ENCODE results near the gene GLCE. TPM values are rescaled to one million over a fixed set of nuclear protein-coding genes. Genes with fewer than 3 reads are reported as not detected.

The GLCE gene
- total RNA-seq, 1 experiment from 2014 or later, result 10.2 TPM

- intact Hi-C loops (cut with micrococcal nuclease; ENCODE audit: unreplicated experiment), result no loop called here
- Histone ChIP-seq H3K36me3 (ENCODE audit: control insufficient read depth, insufficient read depth, low read length) (no peaks in the 10 kb centered on the region), H3K9me3 (no peaks in the 10 kb centered on the region), H3K4me1 (no peaks in the 10 kb centered on the region), H3K4me3 (ENCODE audit: low read depth, low read length) (no peak overlapping the region), H3K27me3 (replicated peaks; ENCODE audit: control insufficient read depth, insufficient read depth, low read length) (no peaks in the 10 kb centered on the region)
- Mint-ChIP-seq H3K27me3 (ENCODE audit: insufficient read depth, unreplicated experiment) (no peaks in the 10 kb centered on the region), H3K9me3 (ENCODE audit: unreplicated experiment) (no peaks in the 10 kb centered on the region), H3K27ac (ENCODE audit: unreplicated experiment) (no peak overlapping the region), H3K4me3 (ENCODE audit: unreplicated experiment) (no peak overlapping the region), H3K36me3 (ENCODE audit: insufficient read depth, unreplicated experiment) (peaks cover 5% of the 10 kb centered on the region), H3K4me1 (ENCODE audit: low read depth, unreplicated experiment) (no peaks in the 10 kb centered on the region)
- no peak for DNase-seq
- POLR2A ChIA-PET, result no interaction called here
- BruUV-seq (replicated peaks), result no TSS peak
- CTCF ChIA-PET, result no interaction called here
- no peak for TF ChIP-seq CTCF (IDR thresholded peaks at IDR 0.05; ENCODE audit: insufficient read depth in 1 of 2, low read depth in 1 of 2, low read length in 1 of 2, severe bottlenecking in 1 of 2, unreplicated experiment in 1 of 2)
Measured at GRCh38 chr15:69232144-69232543, 71.7 kb downstream of the GLCE start.

- Histone ChIP-seq H3K27me3 (replicated peaks; ENCODE audit: control insufficient read depth, insufficient read depth, low read length) (no peaks in the 10 kb centered on the region), H3K4me3 (ENCODE audit: low read depth, low read length) (no peak overlapping the region), H3K4me1 (no peaks in the 10 kb centered on the region), H3K36me3 (ENCODE audit: control insufficient read depth, insufficient read depth, low read length) (no peaks in the 10 kb centered on the region), H3K9me3 (no peaks in the 10 kb centered on the region)
- ChIA-PET CTCF (no interaction called here), POLR2A (no interaction called here)
- intact Hi-C loops (cut with micrococcal nuclease; ENCODE audit: unreplicated experiment), result no loop called here
- H3K9me3 Mint-ChIP-seq (ENCODE audit: unreplicated experiment), result no peaks in the 10 kb centered on the region
- no peak overlapping the region for H3K4me3 Mint-ChIP-seq (ENCODE audit: unreplicated experiment)
- BruUV-seq (replicated peaks), result no TSS peak
- no peak for DNase-seq
- H3K27ac Mint-ChIP-seq (ENCODE audit: unreplicated experiment), result no peak overlapping the region
- no peaks in the 10 kb centered on the region for H3K4me1 Mint-ChIP-seq (ENCODE audit: low read depth, unreplicated experiment)
- no peak for TF ChIP-seq CTCF (IDR thresholded peaks at IDR 0.05; ENCODE audit: insufficient read depth in 1 of 2, low read depth in 1 of 2, low read length in 1 of 2, severe bottlenecking in 1 of 2, unreplicated experiment in 1 of 2)
- peaks cover 5% of the 10 kb centered on the region for H3K36me3 Mint-ChIP-seq (ENCODE audit: insufficient read depth, unreplicated experiment)
- no peaks in the 10 kb centered on the region for H3K27me3 Mint-ChIP-seq (ENCODE audit: insufficient read depth, unreplicated experiment)
Measured at GRCh38 chr15:69232765-69233164, 72.3 kb downstream of the GLCE start.

GRCh38 chr15:69234676-69235075 is 74.2 kb downstream of the GLCE start:
- DNase-seq, result no peak
- intact Hi-C loops (cut with micrococcal nuclease; ENCODE audit: unreplicated experiment), result no loop called here
- Histone ChIP-seq H3K4me3 (ENCODE audit: low read depth, low read length) (no peak overlapping the region), H3K9me3 (no peaks in the 10 kb centered on the region), H3K27me3 (replicated peaks; ENCODE audit: control insufficient read depth, insufficient read depth, low read length) (no peaks in the 10 kb centered on the region), H3K36me3 (ENCODE audit: control insufficient read depth, insufficient read depth, low read length) (no peaks in the 10 kb centered on the region), H3K4me1 (no peaks in the 10 kb centered on the region)
- TF ChIP-seq CTCF (IDR thresholded peaks at IDR 0.05; ENCODE audit: insufficient read depth in 1 of 2, low read depth in 1 of 2, low read length in 1 of 2, severe bottlenecking in 1 of 2, unreplicated experiment in 1 of 2), result no peak
- ChIA-PET POLR2A (no interaction called here), CTCF (no interaction called here)
- Mint-ChIP-seq H3K4me3 (ENCODE audit: unreplicated experiment) (no peak overlapping the region), H3K4me1 (ENCODE audit: low read depth, unreplicated experiment) (no peaks in the 10 kb centered on the region), H3K27me3 (ENCODE audit: insufficient read depth, unreplicated experiment) (no peaks in the 10 kb centered on the region), H3K9me3 (ENCODE audit: unreplicated experiment) (no peaks in the 10 kb centered on the region), H3K36me3 (ENCODE audit: insufficient read depth, unreplicated experiment) (no peaks in the 10 kb centered on the region), H3K27ac (ENCODE audit: unreplicated experiment) (no peak overlapping the region)
- no TSS peak for BruUV-seq (replicated peaks)
